HEK293 (cell line): ENCODE data around the gene RNASET2.

Experiments
- GLIS2 ChIP-seq: fragments of 450-650 bp; formaldehyde crosslinking; IDR thresholded peaks from 2 replicates; pipeline ENCODE4 v1.5.1; 2016; ENCODE audit warnings: missing biosample characterization, missing genetic modification characterization
- KLF1 ChIP-seq: fragments of 450-650 bp; formaldehyde crosslinking; IDR thresholded peaks from 2 replicates; pipeline ENCODE4 v1.5.1; 2016; ENCODE audit warnings: missing biosample characterization, missing genetic modification characterization
- ZFP69B ChIP-seq: fragments of 450-650 bp; formaldehyde crosslinking; IDR thresholded peaks from 2 replicates; pipeline ENCODE4 v1.5.1; 2016; ENCODE audit warnings: missing biosample characterization, missing genetic modification characterization
- ZNF2 ChIP-seq: fragments of 450-650 bp; formaldehyde crosslinking; IDR thresholded peaks from 2 replicates; pipeline ENCODE4 v1.5.1; 2016; ENCODE audit warnings: missing biosample characterization, missing genetic modification characterization
- TF ChIP-seq, protein P1 (sequence below): fragments of 450-650 bp; formaldehyde crosslinking; IDR thresholded peaks from 2 replicates; pipeline ENCODE4 v1.5.1; 2017; ENCODE audit warnings: missing biosample characterization, mild to moderate bottlenecking, missing genetic modification characterization, moderate library complexity

DNA sequence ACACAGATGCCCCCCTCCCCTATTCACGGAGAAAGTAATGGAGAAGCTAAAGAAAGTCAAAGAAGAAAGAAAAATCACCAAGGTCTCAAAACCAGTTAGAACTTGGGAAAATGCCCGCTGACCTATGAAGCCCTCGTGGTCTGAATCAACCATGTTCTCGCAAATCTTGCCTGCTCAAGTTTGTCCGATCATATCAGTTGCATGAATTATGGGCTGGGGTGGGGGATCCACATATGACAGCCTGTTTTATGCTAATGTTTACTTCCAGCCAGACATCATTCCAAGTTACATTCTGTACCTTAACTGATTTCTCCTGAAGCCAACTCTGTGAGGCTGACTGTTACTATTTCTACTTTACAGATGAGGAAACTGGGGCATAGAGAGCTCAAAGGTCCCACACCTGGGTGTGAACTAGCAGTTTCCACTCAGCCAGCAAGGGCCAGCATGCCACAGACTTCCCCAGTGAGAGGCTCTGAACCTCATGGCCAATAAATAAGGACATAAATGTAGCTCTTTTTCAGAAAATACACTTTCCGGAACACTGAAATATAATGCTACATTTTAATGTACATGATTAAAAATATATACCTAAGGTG lies 2.1 kb downstream of the RNASET2 start:
- TF ChIP-seq KLF1 (tag by site-specific recombination) (no peak), ZNF2 (tag by site-specific recombination) (no peak), GLIS2 (tag by site-specific recombination) (no peak), ZFP69B (tag by site-specific recombination) (no peak)
- TF ChIP-seq, protein P1, sequence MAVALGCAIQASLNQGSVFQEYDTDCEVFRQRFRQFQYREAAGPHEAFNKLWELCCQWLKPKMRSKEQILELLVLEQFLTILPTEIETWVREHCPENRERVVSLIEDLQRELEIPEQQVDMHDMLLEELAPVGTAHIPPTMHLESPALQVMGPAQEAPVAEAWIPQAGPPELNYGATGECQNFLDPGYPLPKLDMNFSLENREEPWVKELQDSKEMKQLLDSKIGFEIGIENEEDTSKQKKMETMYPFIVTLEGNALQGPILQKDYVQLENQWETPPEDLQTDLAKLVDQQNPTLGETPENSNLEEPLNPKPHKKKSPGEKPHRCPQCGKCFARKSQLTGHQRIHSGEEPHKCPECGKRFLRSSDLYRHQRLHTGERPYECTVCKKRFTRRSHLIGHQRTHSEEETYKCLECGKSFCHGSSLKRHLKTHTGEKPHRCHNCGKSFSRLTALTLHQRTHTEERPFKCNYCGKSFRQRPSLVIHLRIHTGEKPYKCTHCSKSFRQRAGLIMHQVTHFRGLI (tag by site-specific recombination), result no peak
